COLO668 (cell line): ENCODE data around the gene MAPKAPK5.
"Not testable (repeated sequence)": the region's sequence is repeated elsewhere in the genome, so short reads cannot be mapped to it uniquely, and the experiment has no call there.

ENCODE experiments used
- DNase-seq: peaks from one replicate; lab custom pipeline; 2025; ENCODE audit not compliant: unreplicated experiment; lab: John Stamatoyannopoulos, UW

MAPKAPK5 gene

DNA sequence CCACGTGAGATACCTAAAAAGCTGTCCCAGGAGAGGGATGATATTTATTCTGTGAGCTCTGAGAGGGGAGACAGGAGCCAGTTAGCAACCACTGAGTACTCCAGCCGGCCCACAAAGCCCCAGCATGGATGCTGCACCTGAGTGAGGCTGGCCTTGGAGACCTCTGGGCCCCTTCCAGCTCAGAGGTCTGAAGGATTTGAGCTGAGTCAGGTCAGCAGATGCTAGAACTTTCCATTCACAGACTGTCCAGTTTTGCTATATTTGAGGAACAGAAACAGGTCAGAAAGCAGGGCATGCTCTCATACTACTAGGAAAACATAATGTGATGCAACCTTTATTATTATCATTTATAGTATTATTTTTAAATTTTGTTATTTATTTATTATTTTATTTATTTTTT lies 15.0 kb upstream of the MAPKAPK5 start:
- DNase-seq, result no peak

DNA sequence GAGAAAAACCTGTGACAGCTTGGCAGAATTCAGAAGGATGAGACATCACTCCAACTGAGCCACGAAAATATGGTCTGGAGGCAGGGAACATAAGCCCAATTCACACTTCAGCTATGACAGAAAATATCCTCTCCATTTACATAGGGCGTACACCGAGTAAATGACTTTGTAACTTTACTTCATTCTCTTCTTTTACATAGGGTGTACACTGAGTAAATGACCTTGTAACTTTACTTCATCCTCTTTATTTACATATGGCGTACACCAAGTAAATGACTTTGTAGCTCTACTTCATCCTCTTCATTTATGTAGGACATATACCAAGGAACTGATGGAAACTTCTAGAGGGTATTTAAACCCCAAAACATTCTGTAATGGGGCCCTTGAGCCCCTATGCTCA lies 14.1 kb upstream of the MAPKAPK5 start:
- no peak for DNase-seq

DNA sequence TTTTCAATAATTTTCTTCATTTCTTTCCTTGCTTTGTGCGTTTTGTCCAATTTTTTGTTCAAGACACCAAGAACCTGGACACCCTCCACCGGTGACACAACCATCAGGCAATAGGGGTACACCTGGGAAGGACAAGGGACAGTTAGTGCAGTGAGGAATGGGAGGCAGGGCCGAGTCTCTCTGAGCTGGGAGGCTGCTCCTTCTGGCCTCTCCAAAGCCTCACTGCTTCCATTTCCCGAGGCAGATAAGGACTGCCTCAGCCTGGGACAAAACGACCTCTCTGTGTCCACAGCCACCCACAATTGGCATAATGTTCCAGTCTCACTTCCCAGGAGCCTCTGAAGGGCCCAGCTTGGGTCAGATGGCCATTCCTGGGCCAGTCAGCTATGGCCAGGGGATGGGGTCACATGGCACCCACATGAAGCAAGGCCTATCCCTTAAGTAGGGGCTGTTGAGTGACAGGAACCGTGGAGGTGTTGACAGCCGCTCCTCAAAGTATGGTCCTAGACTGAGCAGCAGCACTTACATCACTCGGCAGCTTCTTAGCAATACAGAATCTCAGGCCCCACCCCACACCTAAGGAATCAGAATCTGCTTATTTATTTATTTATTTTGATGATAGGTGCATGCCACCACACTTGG lies 13.6 kb upstream of the MAPKAPK5 start:
- DNase-seq, result no peak

DNA sequence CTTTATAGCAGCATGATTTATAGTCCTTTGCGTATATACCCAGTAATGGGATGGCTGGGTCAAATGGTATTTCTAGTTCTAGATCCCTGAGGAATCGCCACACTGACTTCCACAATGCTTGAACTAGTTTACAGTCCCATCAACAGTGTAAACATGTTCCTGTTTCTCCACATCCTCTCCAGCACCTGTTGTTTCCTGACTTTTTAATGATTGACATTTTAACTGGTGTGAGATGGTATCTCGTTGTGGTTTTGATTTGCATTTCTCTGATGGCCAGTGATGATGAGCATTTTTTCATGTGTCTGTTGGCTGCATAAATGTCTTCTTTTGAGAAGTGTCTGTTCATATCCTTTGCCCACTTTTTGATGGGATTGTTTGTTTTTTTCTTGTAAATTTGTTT lies 12.4 kb upstream of the MAPKAPK5 start:
- not testable (repeated sequence) for DNase-seq

DNA sequence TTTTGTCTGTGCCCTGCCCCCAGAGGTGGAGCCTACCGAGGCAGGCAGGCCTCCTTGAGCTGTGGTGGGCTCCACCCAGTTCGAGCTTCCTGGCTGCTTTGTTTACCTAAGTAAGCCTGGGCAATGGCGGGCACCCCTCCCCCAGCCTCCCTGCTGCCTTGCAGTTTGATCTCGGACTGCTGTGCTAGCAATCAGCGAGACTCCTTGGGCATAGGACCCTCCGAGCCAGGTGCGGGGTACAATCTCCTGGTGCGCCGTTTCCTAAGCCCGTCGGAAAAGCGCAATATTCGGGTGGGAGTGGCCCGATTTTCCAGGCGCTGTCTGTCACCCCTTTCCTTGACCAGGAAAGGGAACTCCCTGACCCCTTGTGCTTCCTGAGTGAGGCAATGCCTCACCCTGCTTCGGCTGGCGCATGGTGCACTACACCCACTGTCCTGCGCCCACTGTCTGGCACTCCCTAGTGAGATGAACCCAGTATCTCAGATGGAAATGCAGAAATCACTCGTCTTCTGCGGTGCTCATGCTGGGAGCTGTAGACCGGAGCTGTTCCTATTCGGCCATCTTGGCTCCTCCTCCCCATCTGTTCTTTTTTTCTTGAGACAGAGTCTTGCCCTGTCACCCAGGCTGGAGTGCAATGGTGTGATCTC lies 7.2 kb upstream of the MAPKAPK5 start:
- not testable (repeated sequence) for DNase-seq

DNA sequence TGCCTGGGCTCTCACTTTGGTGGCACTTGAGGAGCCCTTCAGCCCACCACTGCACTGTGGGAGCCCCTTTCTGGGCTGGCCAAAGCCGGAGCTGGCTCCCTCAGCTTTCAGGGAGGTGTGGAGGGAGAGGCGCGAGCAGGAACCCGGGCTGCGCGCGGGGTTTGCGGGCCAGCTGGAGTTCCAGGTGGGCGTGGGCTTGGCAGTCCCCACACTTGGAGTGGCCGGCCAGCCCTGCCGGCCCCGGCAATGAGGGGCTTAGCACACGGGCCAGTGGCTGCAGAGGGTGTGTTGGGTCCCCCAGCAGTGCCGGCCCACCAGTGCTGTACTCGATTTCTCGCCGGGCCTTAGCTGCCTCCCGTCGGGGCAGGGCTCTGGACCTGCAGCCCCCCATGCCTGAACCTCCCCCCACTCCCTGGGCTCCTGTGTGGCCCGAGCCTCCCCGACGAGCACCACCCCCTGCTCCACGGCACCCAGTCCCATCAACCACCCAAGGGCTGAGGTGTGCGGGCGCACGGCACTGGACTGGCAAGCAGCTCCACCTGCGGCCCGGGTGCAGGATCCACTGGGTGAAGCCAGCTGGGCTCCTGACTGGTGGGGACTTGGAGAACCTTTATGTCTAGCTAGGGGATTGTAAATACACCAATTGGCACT lies 6.4 kb upstream of the MAPKAPK5 start:
- DNase-seq, result not testable (repeated sequence)

DNA sequence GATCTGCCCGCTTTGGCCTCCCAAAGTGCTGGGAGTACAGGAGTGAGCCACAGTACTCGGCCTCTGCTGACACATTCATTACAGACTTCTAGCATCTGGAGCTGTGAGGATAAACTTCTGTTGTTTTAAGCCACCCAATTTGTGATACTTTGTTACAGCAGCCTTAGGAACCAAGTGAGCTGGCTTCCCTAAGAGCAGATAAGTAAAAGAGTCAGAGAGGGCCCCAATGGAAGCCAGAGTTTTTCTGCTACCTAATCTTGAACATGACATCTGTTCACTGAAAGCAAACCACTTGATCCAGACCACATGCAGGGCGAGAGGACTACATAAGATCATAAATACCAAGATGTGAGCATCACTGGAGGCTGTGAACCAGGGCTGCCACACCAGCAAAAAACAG lies 3.7 kb upstream of the MAPKAPK5 start:
- DNase-seq, result no peak

DNA sequence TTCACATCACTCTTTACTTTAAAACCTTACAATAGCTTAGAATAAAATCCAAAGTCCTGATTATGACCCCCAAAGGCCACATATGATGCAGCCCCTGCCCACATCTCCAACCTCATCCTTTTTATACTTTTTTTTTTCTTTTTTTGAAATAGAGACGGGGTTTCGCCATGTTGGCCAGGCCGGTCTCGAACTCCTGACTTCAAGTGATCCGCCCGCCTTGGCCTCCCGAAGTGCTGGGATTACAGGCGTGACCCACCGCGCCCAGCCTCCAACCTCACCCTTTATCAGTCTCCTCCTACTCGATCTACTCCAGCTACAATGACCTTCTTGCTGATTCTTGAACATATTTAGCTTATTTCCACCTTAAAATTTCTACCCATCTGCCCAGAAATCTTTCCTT lies 1.2 kb upstream of the MAPKAPK5 start:
- no peak for DNase-seq

DNA sequence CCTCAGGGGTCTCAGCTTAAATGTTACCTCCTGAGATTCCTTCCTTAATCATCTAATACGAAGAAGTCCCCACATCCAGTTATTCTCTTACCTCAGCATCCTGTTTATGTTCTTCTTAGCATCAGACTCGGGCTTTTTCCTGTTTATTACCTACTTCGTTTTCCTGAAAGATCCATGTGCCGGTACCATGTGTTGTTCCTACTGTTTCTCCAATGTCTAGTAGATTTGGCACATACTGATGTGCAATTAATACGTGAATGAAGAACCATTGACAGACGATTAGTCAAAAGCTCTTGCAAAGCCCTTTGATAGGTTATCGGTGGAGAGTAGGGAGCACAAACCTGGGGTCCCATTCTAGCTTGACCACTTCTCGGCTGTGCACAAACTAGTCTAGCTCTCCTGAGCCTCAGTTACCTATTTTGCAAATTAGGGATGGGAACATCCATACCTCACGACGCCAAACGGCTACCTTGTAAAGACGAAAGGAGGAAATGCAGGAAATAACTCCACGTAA lies 735 bp upstream of the MAPKAPK5 start:
- no peak for DNase-seq

DNA sequence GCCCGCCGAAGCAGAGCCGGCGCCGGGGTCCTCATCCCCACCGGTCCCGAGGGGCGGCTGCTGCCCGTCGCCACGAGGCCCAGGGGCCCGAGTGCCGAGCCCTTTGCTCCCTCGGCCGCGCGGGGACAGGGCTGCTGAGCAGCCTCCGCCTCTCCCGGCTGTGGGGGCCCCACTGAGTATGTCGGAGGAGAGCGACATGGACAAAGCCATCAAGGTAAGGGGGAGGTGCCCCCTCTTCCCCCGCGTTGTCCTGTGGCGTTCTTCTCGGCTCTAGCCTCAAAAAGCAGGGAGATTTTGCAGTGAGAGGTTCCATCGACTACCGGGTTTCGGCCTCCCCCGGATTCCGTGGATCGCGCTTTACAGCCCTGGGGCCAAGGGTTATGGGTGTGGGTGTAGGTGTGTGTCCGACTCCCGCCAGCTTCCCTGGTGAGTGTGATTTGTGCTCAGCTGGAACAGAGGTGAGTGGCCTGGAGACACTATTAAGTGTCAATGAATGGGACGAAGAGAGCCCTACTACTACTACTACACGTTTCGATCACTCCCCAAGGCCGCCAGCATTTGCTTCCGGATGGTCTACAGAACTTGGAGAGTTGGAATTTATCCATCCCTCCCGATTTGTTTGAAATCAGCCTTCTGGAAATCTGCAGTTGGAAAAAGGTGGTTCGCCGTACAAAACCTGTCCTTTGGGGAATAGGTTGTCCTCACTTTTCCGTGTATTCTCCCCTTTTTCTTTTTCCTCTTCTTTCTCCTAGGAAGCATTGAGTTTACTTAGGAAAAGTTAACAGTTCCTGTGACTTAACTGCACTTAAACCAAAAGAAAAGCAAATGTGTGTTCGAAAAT lies 748 bp downstream of the MAPKAPK5 start:
- DNase-seq, result peak; percentile 57

DNA sequence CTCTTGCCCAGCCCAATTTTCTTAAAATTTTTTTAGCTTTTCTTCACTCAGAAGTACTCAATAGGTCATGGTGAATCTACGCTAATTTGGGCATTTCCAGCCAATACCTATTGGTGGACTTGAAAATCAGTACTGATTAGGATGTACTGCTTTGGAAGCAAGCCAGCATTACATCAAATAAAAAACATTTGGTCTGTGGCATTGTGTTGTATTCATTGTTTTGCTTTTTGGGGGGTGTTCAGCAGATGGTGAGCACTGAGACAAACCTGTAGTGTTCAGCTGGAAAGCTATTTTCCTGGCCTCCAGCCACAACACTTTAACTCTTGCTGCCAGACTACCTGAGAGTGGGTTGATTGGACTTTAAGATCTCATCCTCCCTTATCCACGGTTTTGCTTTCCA lies 4.0 kb downstream of the MAPKAPK5 start:
- no peak for DNase-seq

DNA sequence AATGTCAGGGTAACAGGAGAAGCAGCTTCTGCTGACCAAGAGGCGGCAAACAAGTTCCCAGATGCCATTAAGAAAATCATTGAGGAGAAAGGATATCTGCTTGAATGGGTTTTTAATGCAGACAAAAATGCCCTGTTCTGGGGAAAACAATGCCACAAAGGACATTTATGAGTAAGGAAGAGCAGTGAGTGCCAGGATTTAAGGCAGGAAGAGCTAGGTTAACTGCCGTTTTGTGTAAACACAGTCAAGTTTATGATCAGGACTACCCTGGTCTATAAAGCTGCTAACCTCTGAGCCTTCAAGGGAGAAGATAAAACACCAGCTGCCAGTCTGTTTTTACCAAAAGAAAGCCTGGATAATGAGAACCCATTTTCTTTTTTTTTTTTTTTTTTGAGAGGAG lies 8.5 kb downstream of the MAPKAPK5 start:
- DNase-seq, result no peak

DNA sequence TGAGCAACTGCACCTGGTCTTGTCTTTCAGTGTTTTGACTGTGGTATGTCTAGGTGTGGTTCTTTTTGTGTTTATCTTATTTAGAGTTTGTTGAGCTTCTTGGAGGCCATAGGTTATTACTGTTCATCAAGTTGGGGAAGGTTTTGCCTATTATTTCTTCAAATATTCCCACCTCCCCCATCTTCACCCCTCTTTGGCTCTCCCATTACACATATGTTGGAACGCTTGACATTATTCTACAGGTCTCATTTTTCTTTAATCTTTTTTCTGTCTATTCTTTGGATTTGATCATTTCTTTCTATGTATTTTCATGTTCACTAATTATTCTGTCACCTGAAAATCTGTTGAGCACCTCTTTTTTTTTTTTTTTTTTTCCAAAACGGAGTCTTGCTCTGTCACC lies 16.2 kb downstream of the MAPKAPK5 start:
- DNase-seq, result no peak

DNA sequence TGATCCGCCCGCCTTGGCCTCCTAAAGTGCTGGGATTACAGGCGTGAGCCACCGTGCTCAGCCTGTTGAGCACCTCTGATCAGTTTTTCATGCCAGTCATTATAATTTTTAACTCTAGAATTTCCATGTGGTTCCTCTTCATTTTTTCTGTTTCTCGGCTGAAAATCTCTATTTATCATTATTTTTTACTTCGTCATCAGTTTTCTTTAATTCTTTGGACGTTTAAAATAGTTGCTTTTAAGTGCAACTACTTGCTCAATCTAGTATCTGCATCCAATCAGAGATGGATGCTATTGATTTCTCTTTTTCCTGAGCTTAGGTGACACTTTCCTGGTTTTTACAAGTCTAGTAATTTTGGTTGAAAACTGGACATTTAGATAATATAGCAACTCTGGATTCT lies 16.8 kb downstream of the MAPKAPK5 start:
- DNase-seq, result no peak

DNA sequence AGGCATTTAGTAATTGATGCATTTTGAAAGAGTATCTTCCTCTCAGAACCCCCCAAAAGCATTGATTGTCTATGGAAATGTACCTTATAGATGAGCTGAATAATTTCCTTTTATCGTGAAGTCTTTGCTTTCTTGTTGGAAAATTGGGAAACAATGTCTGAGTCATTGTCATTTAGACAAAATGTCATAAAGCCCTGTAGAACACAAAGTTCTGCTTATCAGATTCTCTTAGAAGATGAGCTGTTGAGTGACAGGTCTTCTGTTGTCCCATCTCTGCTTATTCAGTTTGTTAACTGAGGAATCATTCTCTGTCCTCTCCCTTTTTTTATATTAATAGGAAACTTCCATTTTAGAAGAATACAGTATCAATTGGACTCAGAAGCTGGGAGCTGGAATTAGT lies 22.9 kb downstream of the MAPKAPK5 start:
- DNase-seq, result no peak

DNA sequence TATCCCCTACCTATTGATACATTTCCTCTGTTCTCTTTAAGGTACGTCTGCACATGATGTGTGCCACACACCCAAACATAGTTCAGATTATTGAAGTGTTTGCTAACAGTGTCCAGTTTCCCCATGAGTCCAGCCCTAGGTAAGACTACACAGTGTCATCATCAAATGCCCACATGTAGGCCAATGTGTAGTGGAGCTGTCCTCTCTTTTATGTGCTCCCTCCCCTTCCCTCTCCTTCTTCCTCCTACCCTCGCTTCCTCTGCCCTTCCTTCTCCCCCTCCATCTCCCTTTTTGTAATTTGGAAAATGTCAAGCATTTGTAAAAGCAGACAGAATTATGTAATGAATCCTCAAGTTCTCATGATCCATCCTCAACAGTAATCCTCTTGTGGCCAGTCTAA lies 25.5 kb downstream of the MAPKAPK5 start:
- DNase-seq, result no peak

DNA sequence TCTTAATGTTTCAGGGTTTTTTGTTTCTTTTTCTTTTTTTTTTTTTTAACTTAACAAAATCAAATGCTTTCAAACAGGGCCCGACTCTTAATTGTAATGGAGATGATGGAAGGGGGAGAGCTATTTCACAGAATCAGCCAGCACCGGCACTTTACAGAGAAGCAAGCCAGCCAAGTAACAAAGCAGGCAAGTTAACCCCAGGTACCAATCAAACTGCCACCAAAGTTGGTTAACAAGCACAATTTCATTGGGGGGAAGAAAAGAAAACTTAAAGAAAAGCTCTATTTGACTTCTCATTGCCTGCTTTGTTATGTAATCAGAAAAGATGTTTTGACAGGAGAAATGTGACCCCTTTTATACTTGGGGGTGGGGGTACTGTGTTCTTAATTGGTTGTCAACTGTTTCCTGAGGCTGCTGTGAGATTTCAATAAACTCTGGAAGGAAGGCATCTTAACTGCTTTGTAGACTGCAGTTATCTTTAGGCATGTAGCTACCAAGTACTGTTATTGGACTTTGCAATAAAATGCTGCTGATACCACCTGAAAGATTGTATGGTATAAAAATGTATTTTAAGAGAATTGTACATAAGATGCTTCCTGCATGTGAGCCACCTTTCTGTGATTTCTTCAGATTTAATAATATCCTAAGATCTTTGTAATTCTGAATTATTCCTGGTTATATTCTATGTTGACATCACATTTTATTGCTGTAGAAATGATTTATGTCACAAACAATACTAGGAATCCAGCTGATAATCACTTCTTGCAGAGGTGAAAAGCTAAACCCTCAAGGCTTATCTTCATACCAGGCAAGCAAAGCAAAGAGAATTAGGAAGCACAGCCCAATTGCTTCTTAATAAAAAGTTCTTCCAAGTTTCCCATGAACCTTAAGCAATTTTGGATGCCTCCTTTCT lies 26.9 kb downstream of the MAPKAPK5 start:
- DNase-seq, result no peak

DNA sequence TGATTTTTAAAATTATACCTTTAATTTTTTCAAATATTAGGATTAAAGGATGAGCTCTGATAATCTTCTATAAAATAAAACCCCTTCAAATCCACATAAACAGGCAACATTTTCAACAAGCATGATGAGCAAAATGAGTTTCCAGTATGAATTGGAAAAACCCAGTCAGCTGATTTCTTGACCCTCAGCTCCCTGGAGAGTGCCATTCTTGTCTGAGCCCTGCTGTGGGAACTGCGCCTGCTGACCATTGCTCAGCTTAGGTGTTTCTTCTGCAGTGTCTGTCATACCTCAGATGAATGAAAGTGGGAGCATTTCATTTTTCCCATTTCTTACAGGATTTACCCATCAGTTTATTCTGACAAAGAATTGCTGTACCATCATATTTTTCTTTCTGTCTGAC lies 27.6 kb downstream of the MAPKAPK5 start:
- no peak for DNase-seq

DNA sequence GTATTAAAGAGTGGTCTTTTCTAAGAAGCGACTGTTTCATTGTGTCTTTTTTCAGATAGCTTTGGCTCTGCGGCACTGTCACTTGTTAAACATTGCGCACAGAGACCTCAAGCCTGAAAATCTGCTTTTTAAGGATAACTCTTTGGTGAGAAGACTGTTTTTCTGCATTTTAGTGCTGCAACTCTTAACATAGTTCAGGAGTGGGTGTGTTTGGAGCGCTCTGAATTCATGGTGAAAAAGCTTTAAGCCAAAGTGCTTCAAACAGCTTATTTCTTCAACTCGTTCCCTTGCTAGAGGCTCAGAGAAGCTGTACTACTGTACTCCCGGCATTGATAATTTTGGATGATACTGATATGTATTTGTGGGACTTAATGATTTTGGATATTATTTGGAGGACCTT lies 28.2 kb downstream of the MAPKAPK5 start:
- DNase-seq, result no peak

DNA sequence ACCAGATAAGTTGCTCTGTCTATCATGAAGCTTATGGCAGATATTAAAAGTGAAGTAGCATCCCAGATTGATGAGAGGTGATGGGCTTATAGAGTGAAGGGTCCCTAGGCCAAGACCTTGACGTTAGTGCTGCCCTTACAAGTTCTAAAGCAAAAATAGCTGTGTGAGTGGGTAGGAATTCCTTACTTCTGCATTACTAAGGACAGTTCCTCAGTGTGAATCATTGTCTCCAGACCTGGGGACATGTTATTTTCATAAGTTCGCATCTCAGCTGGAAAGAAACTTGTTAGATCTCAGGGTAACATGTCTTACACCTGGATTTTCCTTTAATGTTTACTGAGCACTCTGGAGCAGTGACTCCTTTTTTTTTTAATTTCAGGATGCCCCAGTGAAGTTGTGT lies 28.7 kb downstream of the MAPKAPK5 start:
- DNase-seq, result no peak
